Fibroblast of peridontal ligament (primary cell): ENCODE measurements around the gene RIBC1.
A peak's percentile ranks its signal among the peaks of the same experiment; 100 is the strongest.
"Not testable (repeated sequence)": the region's sequence is repeated elsewhere in the genome, so short reads cannot be mapped to it uniquely, and the experiment has no call there.

Source experiments
- DNase-seq: peaks from one replicate; pipeline ENCODE4 v3.0.0-alpha.2; 2010; ENCODE audit errors: extremely low read depth

RIBC1 gene

GRCh38 chrX:53422861-53423306 is at the start of gene RIBC1:
TSS of gene RIBC1 (plus strand) at chrX:53422873. CDS start at chrX:53426277, 3,404 bp downstream.
- no peak for DNase-seq

GRCh38 chrX:53373307-53373706 is 49.4 kb upstream of the RIBC1 start:
- no peak for DNase-seq

GRCh38 chrX:53374222-53374820 is 48.4 kb upstream of the RIBC1 start:
- peak; percentile 21 for DNase-seq

GRCh38 chrX:53374923-53375322 is 47.8 kb upstream of the RIBC1 start:
- no peak for DNase-seq

- DNase-seq, result no peak
These were observed 45.8 kb upstream of the RIBC1 start for GRCh38 chrX:53376888-53377287.

- DNase-seq, result no peak
These were observed 45.2 kb upstream of the RIBC1 start for GRCh38 chrX:53377464-53377863.

GRCh38 chrX:53379008-53379710 is 43.5 kb upstream of the RIBC1 start:
- no peak for DNase-seq

GRCh38 chrX:53379747-53380146 is 42.9 kb upstream of the RIBC1 start:
- DNase-seq, result no peak

- DNase-seq, result no peak
These were observed 39.1 kb upstream of the RIBC1 start for GRCh38 chrX:53383376-53384076.

GRCh38 chrX:53395605-53396298 is 26.9 kb upstream of the RIBC1 start:
- no peak for DNase-seq

GRCh38 chrX:53398216-53398615 is 24.5 kb upstream of the RIBC1 start:
- no peak for DNase-seq

- no peak for DNase-seq
These were observed 19.1 kb upstream of the RIBC1 start for GRCh38 chrX:53403535-53403934.

- no peak for DNase-seq
These were observed 10.2 kb upstream of the RIBC1 start for GRCh38 chrX:53412446-53412845.

GRCh38 chrX:53420351-53420750 is 2.3 kb upstream of the RIBC1 start:
- DNase-seq, result not testable (repeated sequence)

GRCh38 chrX:53421125-53421524 is 1.5 kb upstream of the RIBC1 start:
- no peak for DNase-seq

GRCh38 chrX:53421772-53422085 is 944 bp upstream of the RIBC1 start:
- peak; percentile 34 for DNase-seq

- DNase-seq, result peak; percentile 94
These were observed 400 bp upstream of the RIBC1 start, which contains the start of gene SMC1A for GRCh38 chrX:53422086-53422860. TSS of gene SMC1A (minus strand) at chrX:53422654. CDS start at chrX:53422600, 54 bp downstream.

GRCh38 chrX:53429755-53430154 is 7.1 kb downstream of the RIBC1 start:
- DNase-seq, result no peak

- no peak for DNase-seq
These were observed 7.6 kb downstream of the RIBC1 start for GRCh38 chrX:53430231-53430630.

- peak; percentile 56 for DNase-seq
These were observed 11.3 kb downstream of the RIBC1 start, which contains the start of gene HSD17B10 for GRCh38 chrX:53433651-53434639. TSS of gene HSD17B10 (minus strand) at chrX:53434370. CDS start at chrX:53434345, 25 bp downstream.
